Type B pancreatic cell (in vitro differentiated cells): ENCODE data around the gene DYRK3. TPM values are rescaled to one million over a fixed set of nuclear protein-coding genes. Genes with fewer than 3 reads are reported as not detected.

Source experiments
- DNase-seq: peaks from one replicate; pipeline ENCODE4 v3.0.0; 2021; ENCODE audit warnings: mixed read lengths; ENCODE audit not compliant: unreplicated experiment; ENCODE audit errors: extremely low spot score
- H3K27ac Mint-ChIP-seq: 2 replicates; pipeline ENCODE4 v1.8.0; 2021; ENCODE audit warnings: mild to moderate bottlenecking, mixed read lengths
- H3K27me3 Mint-ChIP-seq: 2 replicates; pipeline ENCODE4 v1.8.0; 2021; ENCODE audit warnings: mixed read lengths
- H3K36me3 Mint-ChIP-seq: 2 replicates; pipeline ENCODE4 v1.8.0; 2021; ENCODE audit warnings: mixed read lengths
- H3K4me1 Mint-ChIP-seq: one replicate; pipeline ENCODE4 v1.8.0; 2021; ENCODE audit warnings: mixed read lengths; ENCODE audit not compliant: unreplicated experiment
- H3K4me3 Mint-ChIP-seq: 2 replicates; pipeline ENCODE4 v1.8.0; 2021; ENCODE audit warnings: mild to moderate bottlenecking, mixed read lengths
- H3K9me3 Mint-ChIP-seq: 2 replicates; pipeline ENCODE4 v1.8.0; 2021; ENCODE audit warnings: mixed read lengths
- total RNA-seq: library from RNA; stranded (reverse); gene quantifications from 2 replicates; pipeline ENCODE4 v1.2.1, GENCODE V29; 2021; ENCODE audit warnings: low replicate concordance
- TF ChIP-seq, protein P1 (sequence below): fragments of 200-600 bp; sonication (generic); conservative IDR thresholded peaks from 2 replicates; pipeline ENCODE4 v1.5.0; 2021; ENCODE audit warnings: antibody characterized with exemption, mild to moderate bottlenecking

The DYRK3 gene
- total RNA-seq, 1 donor from 2014 or later = 7.2 TPM

DNA sequence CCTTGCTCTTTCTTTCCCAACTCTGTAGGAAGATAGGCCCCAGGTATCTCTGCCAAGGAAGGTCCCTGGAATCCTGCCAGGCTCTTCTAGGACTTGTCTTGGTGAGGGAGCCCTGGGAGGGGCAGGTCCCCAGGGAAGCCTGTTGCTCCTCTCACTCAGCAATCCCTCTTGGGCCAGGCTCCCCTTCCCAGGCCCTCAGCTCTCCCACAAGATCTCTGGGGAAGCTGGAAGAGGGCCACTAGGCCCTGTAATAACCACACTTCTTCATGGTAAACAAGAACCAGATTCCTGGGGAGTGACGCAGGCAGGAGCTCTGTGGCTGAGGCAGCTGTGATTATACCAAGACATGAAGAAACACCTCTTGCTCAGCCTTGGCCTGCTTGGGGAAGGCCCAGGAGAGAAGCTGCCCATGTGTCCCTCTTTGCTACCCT, 39.4 kb downstream of the DYRK3 start:
- no peak overlapping the region for H3K4me3 Mint-ChIP-seq
- DNase-seq = no peak
- TF ChIP-seq, protein P1, sequence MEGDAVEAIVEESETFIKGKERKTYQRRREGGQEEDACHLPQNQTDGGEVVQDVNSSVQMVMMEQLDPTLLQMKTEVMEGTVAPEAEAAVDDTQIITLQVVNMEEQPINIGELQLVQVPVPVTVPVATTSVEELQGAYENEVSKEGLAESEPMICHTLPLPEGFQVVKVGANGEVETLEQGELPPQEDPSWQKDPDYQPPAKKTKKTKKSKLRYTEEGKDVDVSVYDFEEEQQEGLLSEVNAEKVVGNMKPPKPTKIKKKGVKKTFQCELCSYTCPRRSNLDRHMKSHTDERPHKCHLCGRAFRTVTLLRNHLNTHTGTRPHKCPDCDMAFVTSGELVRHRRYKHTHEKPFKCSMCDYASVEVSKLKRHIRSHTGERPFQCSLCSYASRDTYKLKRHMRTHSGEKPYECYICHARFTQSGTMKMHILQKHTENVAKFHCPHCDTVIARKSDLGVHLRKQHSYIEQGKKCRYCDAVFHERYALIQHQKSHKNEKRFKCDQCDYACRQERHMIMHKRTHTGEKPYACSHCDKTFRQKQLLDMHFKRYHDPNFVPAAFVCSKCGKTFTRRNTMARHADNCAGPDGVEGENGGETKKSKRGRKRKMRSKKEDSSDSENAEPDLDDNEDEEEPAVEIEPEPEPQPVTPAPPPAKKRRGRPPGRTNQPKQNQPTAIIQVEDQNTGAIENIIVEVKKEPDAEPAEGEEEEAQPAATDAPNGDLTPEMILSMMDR = no peak

DNA sequence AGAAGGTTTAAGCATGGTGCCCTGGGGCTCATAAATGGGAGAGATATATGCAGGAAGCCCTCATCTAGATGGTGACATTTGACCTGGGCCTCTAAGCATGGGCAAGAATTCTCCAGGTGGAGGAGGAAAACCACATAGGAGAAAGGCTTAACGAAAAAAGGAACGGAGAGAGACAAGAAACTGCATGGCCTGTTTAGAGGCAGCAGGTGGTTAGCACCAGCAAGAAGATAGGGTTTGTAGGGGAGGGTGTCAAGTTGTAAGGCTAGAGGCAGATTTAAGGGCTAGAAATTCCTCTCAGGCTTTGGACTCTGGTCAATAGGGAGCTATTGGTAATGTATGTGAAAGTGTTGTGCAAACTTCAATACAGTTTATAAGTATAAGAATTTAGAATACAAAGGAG, 41.2 kb downstream of the DYRK3 start:
- DNase-seq = no peak
- H3K27ac Mint-ChIP-seq = no peak overlapping the region
- peaks cover 11% of the 10 kb centered on the region for H3K27me3 Mint-ChIP-seq
- no peaks in the 10 kb centered on the region for H3K36me3 Mint-ChIP-seq
- TF ChIP-seq, protein P1 = no peak
- H3K4me1 Mint-ChIP-seq = no peaks in the 10 kb centered on the region
- no peaks in the 10 kb centered on the region for H3K9me3 Mint-ChIP-seq
- no peak overlapping the region for H3K4me3 Mint-ChIP-seq

More for the DNA sequence above, 39.4 kb downstream of the DYRK3 start:
- peaks cover 5% of the 10 kb centered on the region for H3K4me1 Mint-ChIP-seq
- peaks cover 10% of the 10 kb centered on the region for H3K27me3 Mint-ChIP-seq
- H3K36me3 Mint-ChIP-seq = no peaks in the 10 kb centered on the region
- H3K27ac Mint-ChIP-seq = no peak overlapping the region
- no peaks in the 10 kb centered on the region for H3K9me3 Mint-ChIP-seq

DNA sequence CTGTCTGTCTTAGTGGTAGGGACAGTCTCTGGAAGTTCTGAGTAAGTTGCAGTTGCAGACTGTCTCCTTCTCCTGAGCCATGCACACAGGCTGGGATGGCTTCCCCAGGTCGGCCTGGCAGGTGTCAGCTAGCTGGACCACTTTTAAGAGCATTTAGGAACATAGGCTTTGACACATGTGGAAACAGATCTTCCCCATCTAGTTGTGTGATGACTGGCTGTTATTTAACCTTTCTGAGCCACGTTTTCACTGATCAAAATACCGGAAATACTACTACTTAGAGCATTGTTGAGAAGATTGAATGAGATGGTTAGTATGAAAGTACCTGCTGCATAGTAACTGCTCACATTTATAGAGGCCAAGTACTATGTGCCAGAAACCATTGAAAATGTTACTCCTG, 43.2 kb downstream of the DYRK3 start:
- TF ChIP-seq, protein P1 = no peak
- DNase-seq = no peak
- Mint-ChIP-seq H3K27me3 (peaks cover 29% of the 10 kb centered on the region), H3K9me3 (no peaks in the 10 kb centered on the region), H3K4me3 (no peak overlapping the region), H3K36me3 (no peaks in the 10 kb centered on the region), H3K4me1 (no peaks in the 10 kb centered on the region), H3K27ac (no peak overlapping the region)

DNA sequence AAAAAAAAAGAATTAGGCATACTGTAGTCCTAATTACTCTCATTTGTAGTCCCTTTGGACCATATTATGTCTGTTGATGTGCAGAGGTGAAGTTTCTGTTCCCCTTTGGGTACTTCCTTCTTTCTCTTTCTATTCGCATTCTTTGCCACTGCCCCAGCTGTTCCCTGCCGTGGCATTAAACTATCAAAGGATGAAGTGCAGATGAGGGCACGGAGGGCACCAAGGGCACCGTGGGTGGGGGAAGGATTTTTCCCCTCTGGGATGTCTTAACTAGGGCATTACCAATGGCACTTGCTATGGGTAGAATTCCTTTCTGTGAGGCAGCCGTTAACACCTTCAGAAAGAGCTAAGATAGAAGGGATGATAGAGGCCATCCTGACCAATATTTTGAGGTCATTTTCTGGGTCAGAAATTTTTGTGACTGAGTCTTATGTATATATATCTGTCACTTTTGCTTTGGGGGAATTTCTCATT, 44.4 kb downstream of the DYRK3 start:
- Mint-ChIP-seq H3K4me3 (no peak overlapping the region), H3K36me3 (no peaks in the 10 kb centered on the region), H3K4me1 (no peaks in the 10 kb centered on the region), H3K9me3 (no peaks in the 10 kb centered on the region), H3K27me3 (peaks cover 40% of the 10 kb centered on the region), H3K27ac (no peak overlapping the region)
- no peak for DNase-seq
- TF ChIP-seq, protein P1 = no peak

DNA sequence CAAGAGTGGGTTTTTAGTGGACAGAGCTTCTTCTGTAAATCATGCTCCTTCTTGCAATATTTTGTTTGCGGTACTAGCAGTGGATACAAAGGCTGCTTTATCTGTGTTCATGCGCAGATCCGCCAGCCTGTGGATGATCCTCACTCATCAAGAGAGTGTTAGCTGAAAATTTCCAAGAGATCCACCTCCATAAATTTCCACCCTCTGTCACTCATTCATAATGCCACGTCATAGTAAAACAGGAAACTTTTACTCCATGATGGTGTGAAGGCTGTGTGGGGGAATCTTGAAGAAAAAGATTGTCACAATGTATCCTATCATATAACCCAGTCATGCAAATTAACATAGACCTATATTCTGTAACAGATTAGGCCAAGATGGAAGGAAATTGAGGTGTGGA, 44.9 kb downstream of the DYRK3 start:
- no peaks in the 10 kb centered on the region for H3K9me3 Mint-ChIP-seq
- H3K27ac Mint-ChIP-seq = no peak overlapping the region
- no peaks in the 10 kb centered on the region for H3K36me3 Mint-ChIP-seq
- TF ChIP-seq, protein P1 = no peak
- no peaks in the 10 kb centered on the region for H3K4me1 Mint-ChIP-seq
- no peak overlapping the region for H3K4me3 Mint-ChIP-seq
- peaks cover 40% of the 10 kb centered on the region for H3K27me3 Mint-ChIP-seq
- DNase-seq = no peak

DNA sequence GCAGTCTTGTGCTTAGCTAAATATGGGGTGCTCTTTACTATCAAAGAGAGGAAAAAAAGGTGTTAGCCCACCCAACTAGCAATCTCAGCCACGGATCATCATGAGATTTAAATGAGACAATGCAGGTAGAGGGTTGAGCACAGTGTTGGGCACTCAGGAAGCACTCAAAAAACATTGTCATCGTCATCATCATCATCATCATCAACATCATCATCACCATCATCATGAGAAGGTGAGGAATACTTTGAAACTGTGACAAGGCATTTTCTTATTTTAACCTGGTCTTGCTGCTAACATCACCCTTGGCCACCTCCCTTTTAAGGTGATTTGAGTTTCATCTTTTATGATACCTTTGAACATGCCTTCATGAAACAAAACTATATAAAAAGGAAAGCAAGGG, 46.0 kb downstream of the DYRK3 start:
- no peaks in the 10 kb centered on the region for H3K9me3 Mint-ChIP-seq
- no peak for DNase-seq
- no peaks in the 10 kb centered on the region for H3K36me3 Mint-ChIP-seq
- H3K4me3 Mint-ChIP-seq = no peak overlapping the region
- no peak overlapping the region for H3K27ac Mint-ChIP-seq
- peaks cover 40% of the 10 kb centered on the region for H3K27me3 Mint-ChIP-seq
- peaks cover 4% of the 10 kb centered on the region for H3K4me1 Mint-ChIP-seq
- TF ChIP-seq, protein P1 = no peak
